Hippocampal formation (tissue), 2 donors: ENCODE measurements around the gene RHOXF1.
"Not testable (repeated sequence)": the region's sequence is repeated elsewhere in the genome, so short reads cannot be mapped to it uniquely, and the experiment has no call there.

Experiments
- DNase-seq, 2 donors: peaks; one replicate each; lab custom pipeline; 2025; lab: John Stamatoyannopoulos, UW

The RHOXF1 gene

DNA sequence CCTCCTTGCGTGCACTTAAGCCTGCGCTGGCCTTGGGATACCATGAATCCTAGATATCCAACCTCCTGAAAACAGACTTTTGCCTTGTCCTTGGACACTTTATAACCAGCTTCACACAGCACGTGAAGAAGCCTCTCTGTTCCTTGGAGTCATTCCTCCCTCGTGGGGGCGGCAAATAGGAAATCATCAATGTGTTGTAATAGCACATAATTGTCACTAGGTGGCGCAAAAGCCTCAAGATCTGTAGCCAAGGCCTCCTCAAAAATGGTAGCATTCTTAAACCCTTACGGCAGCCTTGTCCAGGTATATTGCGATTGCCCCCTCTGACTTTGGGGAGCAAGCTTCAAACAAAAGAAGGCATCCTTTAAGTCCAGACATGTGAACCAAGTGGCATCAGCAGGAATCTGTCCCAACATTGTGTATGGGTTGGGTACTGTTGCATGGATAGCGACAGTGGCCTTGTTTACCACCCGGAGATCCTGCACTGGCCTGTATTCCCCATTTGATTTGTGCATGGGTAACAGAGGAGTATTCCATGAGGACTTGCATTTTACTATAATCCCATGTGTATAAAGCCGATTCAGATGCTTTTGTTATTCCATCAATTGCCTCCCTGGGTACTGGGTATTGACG, 30.0 kb downstream of the RHOXF1 start:
- not testable (repeated sequence) for DNase-seq

DNA sequence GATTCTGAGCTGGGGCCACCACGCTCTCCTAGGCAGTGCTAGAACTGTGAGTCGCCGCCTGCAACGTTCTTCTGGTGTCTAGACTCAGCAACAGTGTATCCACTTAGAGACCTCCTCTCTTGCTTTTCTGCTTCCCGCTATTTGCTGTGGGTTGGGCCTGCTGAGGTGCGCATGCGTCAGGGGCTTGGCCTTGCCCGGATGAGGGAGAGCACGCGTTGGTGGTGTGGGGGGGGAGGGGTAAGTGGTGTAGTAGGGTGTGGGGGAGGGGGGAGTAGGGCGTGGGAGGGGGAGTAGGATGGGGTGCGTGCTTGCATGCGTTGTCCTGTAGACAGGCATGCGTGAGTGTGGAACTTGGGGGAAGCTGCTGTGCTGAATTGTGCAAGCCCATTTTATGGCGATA, 38.1 kb downstream of the RHOXF1 start, which contains the start of gene RHOXF2B:
Gene RHOXF2B (minus strand): TSS at position 101 of the 400 bp plus-strand sequence. CDS start 138 bp downstream, outside the sequence.
- not testable (repeated sequence) for DNase-seq

DNA sequence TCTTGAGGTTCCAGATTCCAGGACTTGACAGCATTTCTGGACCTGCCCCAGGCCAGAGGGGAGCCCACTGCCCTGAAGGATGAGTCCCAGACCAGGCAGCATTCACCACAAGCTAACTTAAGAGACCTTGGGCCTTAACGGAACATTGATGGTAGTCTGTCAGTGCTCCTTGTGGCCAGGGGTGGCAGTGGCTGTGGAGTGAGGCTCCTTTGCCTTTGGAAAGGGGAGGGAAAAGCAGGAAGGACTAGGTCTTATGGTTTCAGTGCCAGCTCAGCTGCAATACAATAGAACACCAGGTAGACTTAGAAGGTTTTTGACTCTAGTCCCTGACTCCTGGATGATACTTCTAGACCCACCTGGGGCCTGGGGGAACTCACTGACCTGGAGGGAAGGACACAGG, 49.5 kb downstream of the RHOXF1 start:
- DNase-seq, result not testable (repeated sequence)
